ENCODE measurements around the gene WDR11. TPM values are rescaled to one million over a fixed set of nuclear protein-coding genes. Genes with fewer than 3 reads are reported as not detected.

The WDR11 gene
- total and polyA plus RNA-seq, 9 donors = 20.7 to 55.3 (median 41.8) TPM

DNA sequence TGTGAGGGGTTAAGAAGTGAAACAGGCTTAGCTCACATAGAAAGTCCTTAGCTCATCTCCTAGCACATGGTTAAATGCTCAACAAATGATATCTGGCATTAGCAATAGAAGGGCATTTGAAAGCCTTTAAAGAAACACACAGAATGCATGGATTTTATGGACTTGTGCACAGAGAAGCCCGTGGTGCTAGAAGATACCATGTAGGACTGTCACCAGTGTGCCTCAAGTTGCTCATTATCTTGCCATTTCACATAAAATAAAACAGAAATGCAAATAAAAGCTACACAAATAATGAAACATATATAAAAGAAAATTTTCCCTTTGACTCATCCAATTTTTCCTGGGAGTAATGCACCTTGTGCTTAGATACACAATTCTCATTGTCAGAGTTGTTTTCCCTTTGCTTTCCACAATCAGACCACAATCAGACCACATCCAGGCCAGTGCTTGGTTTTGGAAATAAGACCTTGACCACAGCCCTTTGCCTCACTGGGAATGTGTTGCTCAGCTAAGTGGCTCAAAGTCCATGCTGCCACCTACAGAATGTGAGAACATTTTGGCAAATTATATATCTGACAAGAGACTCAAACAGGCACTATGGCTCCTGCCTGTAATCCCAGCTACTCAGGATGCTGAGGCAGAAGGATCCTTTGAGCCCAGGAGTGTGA is 9.5 kb upstream of the WDR11 start:
- no peaks in the 10 kb centered on the region for H3K27me3 ChIP-seq

DNA sequence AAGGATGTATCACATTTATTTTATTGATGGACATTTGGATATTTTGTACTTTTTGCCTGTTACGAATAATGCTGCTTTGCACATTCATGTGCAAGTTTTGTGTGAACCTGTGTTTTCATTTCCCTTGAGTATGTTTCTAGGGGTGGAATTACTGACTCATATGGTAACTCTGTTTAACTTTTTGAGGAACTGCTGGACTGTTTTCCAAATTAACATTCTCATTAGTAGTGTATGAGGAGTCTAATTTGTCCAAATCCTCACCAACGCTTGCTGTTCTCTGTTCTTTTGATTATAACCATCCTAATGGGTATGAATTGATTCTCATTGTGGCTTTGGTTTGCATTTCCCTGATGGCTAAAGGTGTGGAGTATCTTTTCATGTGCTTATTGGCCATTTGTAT is 3.2 kb downstream of the WDR11 start:
- Histone ChIP-seq H3K9me3 (no peaks in the 10 kb centered on the region), H3K27ac (no peak overlapping the region), H3K4me1 (ENCODE audit: insufficient read depth) (peaks cover 6% of the 10 kb centered on the region), H3K4me3 (no peak overlapping the region), H3K27me3 (no peaks in the 10 kb centered on the region), H3K36me3 (no peaks in the 10 kb centered on the region)
- TF ChIP-seq POLR2A (IDR thresholded peaks at IDR 0.05) (no peak), EP300 (IDR thresholded peaks at IDR 0.05) (no peak)
- TF ChIP-seq, protein P1, sequence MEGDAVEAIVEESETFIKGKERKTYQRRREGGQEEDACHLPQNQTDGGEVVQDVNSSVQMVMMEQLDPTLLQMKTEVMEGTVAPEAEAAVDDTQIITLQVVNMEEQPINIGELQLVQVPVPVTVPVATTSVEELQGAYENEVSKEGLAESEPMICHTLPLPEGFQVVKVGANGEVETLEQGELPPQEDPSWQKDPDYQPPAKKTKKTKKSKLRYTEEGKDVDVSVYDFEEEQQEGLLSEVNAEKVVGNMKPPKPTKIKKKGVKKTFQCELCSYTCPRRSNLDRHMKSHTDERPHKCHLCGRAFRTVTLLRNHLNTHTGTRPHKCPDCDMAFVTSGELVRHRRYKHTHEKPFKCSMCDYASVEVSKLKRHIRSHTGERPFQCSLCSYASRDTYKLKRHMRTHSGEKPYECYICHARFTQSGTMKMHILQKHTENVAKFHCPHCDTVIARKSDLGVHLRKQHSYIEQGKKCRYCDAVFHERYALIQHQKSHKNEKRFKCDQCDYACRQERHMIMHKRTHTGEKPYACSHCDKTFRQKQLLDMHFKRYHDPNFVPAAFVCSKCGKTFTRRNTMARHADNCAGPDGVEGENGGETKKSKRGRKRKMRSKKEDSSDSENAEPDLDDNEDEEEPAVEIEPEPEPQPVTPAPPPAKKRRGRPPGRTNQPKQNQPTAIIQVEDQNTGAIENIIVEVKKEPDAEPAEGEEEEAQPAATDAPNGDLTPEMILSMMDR (IDR thresholded peaks at IDR 0.05) = no peak
- no peak for DNase-seq
- 98 to 100% (median 99%) methylated on average over 2 of the region's 2 CpGs for WGBS, 3 donors
- intact Hi-C loops (cut with DNase I) = no loop called here

More for the DNA sequence above, 9.5 kb upstream of the WDR11 start:
- 70 to 74% (median 72%) methylated on average over 1 of the region's 1 CpG for WGBS, 3 donors
- Histone ChIP-seq H3K4me1 (ENCODE audit: insufficient read depth) (no peaks in the 10 kb centered on the region), H3K27ac (no peak overlapping the region), H3K4me3 (no peak overlapping the region), H3K36me3 (no peaks in the 10 kb centered on the region), H3K9me3 (no peaks in the 10 kb centered on the region)
- no peak for TF ChIP-seq EP300 (IDR thresholded peaks at IDR 0.05)
- TF ChIP-seq, protein P1 (IDR thresholded peaks at IDR 0.05) = no peak
- TF ChIP-seq POLR2A (IDR thresholded peaks at IDR 0.05) = no peak
- DNase-seq = no peak
- intact Hi-C loops (cut with DNase I) = no loop called here

DNA sequence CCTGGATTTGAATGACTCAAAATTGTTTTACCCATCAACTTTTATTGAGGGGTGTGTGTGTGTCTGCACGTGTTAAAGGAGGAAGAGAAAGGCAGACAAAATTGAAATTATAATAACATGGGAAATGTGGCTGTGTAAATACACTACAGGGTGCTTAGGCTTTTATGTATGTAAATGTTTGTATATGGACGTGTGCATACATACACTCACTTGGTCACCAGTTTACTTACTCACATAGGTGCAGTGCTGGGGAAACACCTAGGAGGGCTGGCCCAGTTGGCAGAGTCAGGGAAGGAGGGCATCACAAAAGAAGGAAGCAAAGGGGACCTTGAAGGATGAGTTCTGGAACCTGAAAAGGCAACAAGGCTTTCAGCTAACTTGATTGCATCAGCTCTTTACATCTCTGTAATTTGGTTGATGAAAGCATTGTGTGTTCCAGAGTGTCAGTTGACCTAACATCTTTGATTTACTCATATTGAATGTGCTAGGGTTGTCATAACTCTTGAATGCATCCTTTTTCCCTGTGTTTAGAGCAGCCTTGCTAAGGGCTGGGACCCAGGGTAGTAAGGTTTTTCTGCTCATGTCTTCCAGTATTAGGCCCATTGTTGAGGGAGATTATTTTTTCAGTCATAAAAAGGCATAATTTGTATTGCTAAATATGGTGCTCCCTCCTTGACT is 10.2 kb downstream of the WDR11 start:
- H3K9me3 ChIP-seq = no peaks in the 10 kb centered on the region
- no peaks in the 10 kb centered on the region for H3K27me3 ChIP-seq
- H3K36me3 ChIP-seq = no peaks in the 10 kb centered on the region
- H3K4me3 ChIP-seq = no peak overlapping the region
- TF ChIP-seq, protein P1 (IDR thresholded peaks at IDR 0.05) = no peak
- TF ChIP-seq EP300 (IDR thresholded peaks at IDR 0.05) (no peak), POLR2A (IDR thresholded peaks at IDR 0.05) (no peak)
- DNase-seq = no peak
- no peak overlapping the region for H3K27ac ChIP-seq
- 86 to 89% (median 88%) methylated on average over 2 of the region's 2 CpGs for WGBS, 3 donors
- no peaks in the 10 kb centered on the region for H3K4me1 ChIP-seq (ENCODE audit: insufficient read depth)
- intact Hi-C loops (cut with DNase I) = no loop called here

DNA sequence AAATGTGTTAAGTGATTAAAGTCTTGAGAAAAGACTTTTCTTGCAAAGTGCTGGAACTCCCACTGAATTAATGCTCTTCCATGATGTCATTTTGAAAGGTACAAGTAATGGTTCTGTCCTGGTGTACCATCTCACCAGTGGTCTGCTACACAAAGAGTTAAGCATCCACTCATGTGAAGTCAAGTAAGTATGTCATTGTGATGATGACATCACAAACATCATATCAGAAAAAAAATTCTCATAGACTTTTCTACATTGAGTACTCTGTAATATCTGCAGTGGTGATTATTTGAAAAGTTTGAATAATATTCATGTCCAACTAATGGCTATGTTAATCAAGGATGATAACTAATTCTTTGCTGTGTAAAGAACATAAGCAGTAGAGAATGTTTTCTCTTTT is 22.6 kb downstream of the WDR11 start:
- H3K27ac ChIP-seq = no peak overlapping the region
- no peaks in the 10 kb centered on the region for H3K9me3 ChIP-seq
- H3K4me1 ChIP-seq (ENCODE audit: insufficient read depth) = no peaks in the 10 kb centered on the region
- no peak for TF ChIP-seq POLR2A (IDR thresholded peaks at IDR 0.05)
- TF ChIP-seq, protein P1 (IDR thresholded peaks at IDR 0.05) = no peak
- no peak for TF ChIP-seq EP300 (IDR thresholded peaks at IDR 0.05)
- no peaks in the 10 kb centered on the region for H3K36me3 ChIP-seq
- DNase-seq = no peak
- no peaks in the 10 kb centered on the region for H3K27me3 ChIP-seq
- no peak overlapping the region for H3K4me3 ChIP-seq
- intact Hi-C loops (cut with DNase I) = no loop called here

All from ovary (tissue), 9 donors.